Activated CD8-positive, alpha-beta memory T cell treated with anti-CD3 and anti-CD28 coated beads, Interleukin-2, amount 50 U/mL, for 48 hours (primary cell): Measurements from ENCODE around the gene KCNIP3.
"Not testable (repeated sequence)": the region's sequence is repeated elsewhere in the genome, so short reads cannot be mapped to it uniquely, and the experiment has no call there.

ENCODE experiments used
- DNase-seq: peaks from one replicate; pipeline ENCODE4 v3.0.0-alpha.2; 2020

Gene KCNIP3

GRCh38 chr2:95296880-95297487 lies at the start of gene KCNIP3:
Gene KCNIP3, plus strand, starts transcription at chr2:95297347. Its CDS starts 92 bp downstream, at chr2:95297439.
- no peak for DNase-seq

GRCh38 chr2:95258271-95258670 lies 38.9 kb upstream of the KCNIP3 start:
- no peak for DNase-seq

- no peak for DNase-seq
Measured at GRCh38 chr2:95260028-95261023, 36.8 kb upstream of the KCNIP3 start.

- DNase-seq, result no peak
Measured at GRCh38 chr2:95261602-95262001, 35.5 kb upstream of the KCNIP3 start.

GRCh38 chr2:95262896-95263542 lies 34.1 kb upstream of the KCNIP3 start:
- DNase-seq, result peak; percentile 26

- no peak for DNase-seq
Measured at GRCh38 chr2:95264624-95265023, 32.5 kb upstream of the KCNIP3 start.

- DNase-seq, result no peak
Measured at GRCh38 chr2:95265182-95265581, 32.0 kb upstream of the KCNIP3 start.

- DNase-seq, result peak; percentile 33
Measured at GRCh38 chr2:95266781-95267430, 30.2 kb upstream of the KCNIP3 start.

GRCh38 chr2:95267458-95268210 lies 29.5 kb upstream of the KCNIP3 start:
- DNase-seq, result peak; percentile 34

- peak; percentile 26 for DNase-seq
Measured at GRCh38 chr2:95268211-95269035, 28.7 kb upstream of the KCNIP3 start.

GRCh38 chr2:95269036-95269680 lies 28.0 kb upstream of the KCNIP3 start:
- DNase-seq, result peak; percentile 26

GRCh38 chr2:95269745-95270144 lies 27.4 kb upstream of the KCNIP3 start:
- not testable (repeated sequence) for DNase-seq

- DNase-seq, result peak; percentile 30
Measured at GRCh38 chr2:95270541-95271081, 26.5 kb upstream of the KCNIP3 start.

- DNase-seq, result peak; percentile 30
Measured at GRCh38 chr2:95271381-95271971, 25.7 kb upstream of the KCNIP3 start.

- peak; percentile 36 for DNase-seq
Measured at GRCh38 chr2:95272299-95272751, 24.8 kb upstream of the KCNIP3 start.

- peak; percentile 13 for DNase-seq
Measured at GRCh38 chr2:95272781-95273180, 24.4 kb upstream of the KCNIP3 start.

- DNase-seq, result peak; percentile 41
Measured at GRCh38 chr2:95273566-95274290, 23.4 kb upstream of the KCNIP3 start.

GRCh38 chr2:95274291-95275150 lies 22.6 kb upstream of the KCNIP3 start, which contains the start of gene PROM2:
Gene PROM2, plus strand, starts transcription at chr2:95274449. Its CDS starts 137 bp downstream, at chr2:95274586.
- peak; percentile 22 for DNase-seq
